Gastrocnemius medialis (tissue), 4 donors: Measurements from ENCODE around the gene REX1BD.

Experiments
- POLR2A ChIP-seq, 2 donors: fragments of 450-650 bp; IDR thresholded peaks; one replicate each; pipeline ENCODE4 v1.6.1; 2017; ENCODE audit warnings: antibody characterized with exemption in 2 of 2, mild to moderate bottlenecking in 2 of 2, moderate library complexity in 2 of 2
- TF ChIP-seq, protein P1 (sequence below), 5 experiments: fragments of 450-650 bp in 3 of 5; fragments of 200-600 bp in 2 of 5; sonication (generic) in 2 of 5; IDR thresholded peaks in 4 of 5; conservative IDR thresholded peaks in 1 of 5; 1 replicate in 4 of 5; 2 replicates in 1 of 5; pipeline ENCODE4 v1.5.1; 2016 to 2019; ENCODE audit warnings: antibody characterized with exemption in 5 of 5, mild to moderate bottlenecking in 3 of 5, moderate library complexity in 3 of 5

DNA sequence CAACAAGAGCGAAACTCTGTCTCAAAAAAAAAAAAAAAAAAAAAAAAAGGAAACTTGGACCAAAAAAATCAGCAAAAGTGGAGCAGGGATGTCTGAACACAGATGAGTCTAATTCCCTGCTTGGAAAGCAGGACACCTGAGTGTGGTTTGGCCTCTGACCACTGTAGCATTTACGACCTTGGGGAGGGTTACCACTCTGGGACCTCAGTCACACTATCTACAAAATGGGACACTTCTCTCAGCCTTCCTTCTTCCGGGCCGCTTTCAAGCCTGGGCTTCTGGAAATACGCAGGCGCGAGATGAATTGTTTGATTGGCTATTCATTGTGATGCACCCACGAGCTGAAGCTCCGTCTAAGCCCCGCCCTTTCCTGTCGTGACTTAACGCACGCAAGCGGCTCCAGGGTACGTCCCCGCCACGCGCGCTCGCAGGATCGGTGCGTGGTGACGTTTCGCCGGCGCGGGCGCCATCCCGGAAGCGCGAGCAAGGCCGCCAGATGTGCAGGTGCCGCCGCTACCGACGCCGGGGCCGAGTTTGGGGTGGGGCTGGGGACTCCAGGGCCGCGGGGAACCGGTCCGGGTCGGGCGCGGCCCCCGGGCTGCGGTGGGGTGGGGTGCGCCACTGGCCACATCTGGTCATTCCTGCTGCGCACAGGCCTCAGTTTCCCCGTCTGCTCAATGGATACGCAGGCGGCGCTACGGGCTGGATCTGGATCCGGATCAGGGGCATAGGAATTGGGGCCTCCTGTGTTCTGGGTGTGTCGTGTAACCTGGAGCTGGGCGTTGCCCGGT lies 31.0 kb upstream of the REX1BD start, which contains the start of gene KXD1:
- TF ChIP-seq, protein P1, sequence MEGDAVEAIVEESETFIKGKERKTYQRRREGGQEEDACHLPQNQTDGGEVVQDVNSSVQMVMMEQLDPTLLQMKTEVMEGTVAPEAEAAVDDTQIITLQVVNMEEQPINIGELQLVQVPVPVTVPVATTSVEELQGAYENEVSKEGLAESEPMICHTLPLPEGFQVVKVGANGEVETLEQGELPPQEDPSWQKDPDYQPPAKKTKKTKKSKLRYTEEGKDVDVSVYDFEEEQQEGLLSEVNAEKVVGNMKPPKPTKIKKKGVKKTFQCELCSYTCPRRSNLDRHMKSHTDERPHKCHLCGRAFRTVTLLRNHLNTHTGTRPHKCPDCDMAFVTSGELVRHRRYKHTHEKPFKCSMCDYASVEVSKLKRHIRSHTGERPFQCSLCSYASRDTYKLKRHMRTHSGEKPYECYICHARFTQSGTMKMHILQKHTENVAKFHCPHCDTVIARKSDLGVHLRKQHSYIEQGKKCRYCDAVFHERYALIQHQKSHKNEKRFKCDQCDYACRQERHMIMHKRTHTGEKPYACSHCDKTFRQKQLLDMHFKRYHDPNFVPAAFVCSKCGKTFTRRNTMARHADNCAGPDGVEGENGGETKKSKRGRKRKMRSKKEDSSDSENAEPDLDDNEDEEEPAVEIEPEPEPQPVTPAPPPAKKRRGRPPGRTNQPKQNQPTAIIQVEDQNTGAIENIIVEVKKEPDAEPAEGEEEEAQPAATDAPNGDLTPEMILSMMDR (IDR thresholded peaks at IDR 0.05 in 4 of 5, conservative IDR thresholded peaks at IDR 0.05 in 1 of 5) = no peak
- TF ChIP-seq POLR2A (IDR thresholded peaks at IDR 0.05) = peak; percentile 86 to 92
